SU-DHL-6 (cell line): ENCODE measurements around the gene DNAAF5.

Source experiments
- H2AFZ ChIP-seq: fragments of 200-600 bp; sonication (generic); 2 replicates; pipeline ENCODE4 v1.6.1; 2014; ENCODE audit warnings: low read depth, mild to moderate bottlenecking, moderate library complexity, mixed read lengths, antibody characterized with exemption, low read length; ENCODE audit not compliant: severe bottlenecking
- H3F3A ChIP-seq: fragments of 200-600 bp; shearing (Covaris generic); 2 replicates; pipeline ENCODE4 v1.6.0; 2016; ENCODE audit warnings: antibody characterized with exemption, mild to moderate bottlenecking; ENCODE audit not compliant: insufficient read depth
- H3K27ac ChIP-seq: fragments of 200-600 bp; sonication (generic); 2 replicates; pipeline ENCODE4 v1.5.1; 2016; ENCODE audit warnings: low read depth, mild to moderate bottlenecking, low read length, moderate library complexity, mixed read lengths
- H3K27me3 ChIP-seq: fragments of 200-600 bp; sonication (generic), shearing (Covaris generic); 2 replicates; pipeline ENCODE4 v1.6.0; 2014; ENCODE audit warnings: mild to moderate bottlenecking, low read length
- H3K36me3 ChIP-seq: fragments of 200-600 bp; sonication (generic); 2 replicates; pipeline ENCODE4 v1.6.1; 2014; ENCODE audit warnings: mild to moderate bottlenecking, low read length, mixed read lengths
- H3K4me2 ChIP-seq: fragments of 300-600, 200-600 bp; shearing (Covaris generic), sonication (generic); 2 replicates; pipeline ENCODE4 v1.6.0; 2014; ENCODE audit warnings: low read length, low read depth, mild to moderate bottlenecking; ENCODE audit not compliant: poor library complexity, severe bottlenecking
- H3K4me3 ChIP-seq: fragments of 200-600 bp; sonication (generic); 2 replicates; pipeline ENCODE4 v1.5.1; 2014; ENCODE audit warnings: antibody characterized with exemption, low read length, mild to moderate bottlenecking, mixed read lengths; ENCODE audit not compliant: insufficient read depth, poor library complexity, severe bottlenecking
- H3K79me2 ChIP-seq: fragments of 200-600 bp; sonication (generic); 2 replicates; pipeline ENCODE4 v1.6.1; 2014; ENCODE audit warnings: mild to moderate bottlenecking, low read length, moderate library complexity; ENCODE audit not compliant: insufficient read depth
- H3K9ac ChIP-seq: fragments of 200-600 bp; sonication (generic); 2 replicates; pipeline ENCODE4 v1.7.0; 2014; ENCODE audit warnings: mild to moderate bottlenecking, low read length
- H3K9me2 ChIP-seq: fragments of 200-600 bp; sonication (generic); replicated peaks from 2 replicates; pipeline ENCODE4 v1.6.1; 2014; ENCODE audit warnings: low read length; ENCODE audit not compliant: insufficient read depth
- H3K9me3 ChIP-seq: fragments of 200-600 bp; sonication (generic); 2 replicates; pipeline ENCODE4 v1.6.1; 2014; ENCODE audit warnings: low read length, mixed read lengths; ENCODE audit not compliant: insufficient read depth
- H4K20me1 ChIP-seq: fragments of 200-600 bp; sonication (generic); 2 replicates; pipeline ENCODE4 v1.6.1; 2014; ENCODE audit warnings: low read depth, mild to moderate bottlenecking, antibody characterized with exemption, low read length, moderate library complexity, mixed read lengths
- EZH2phosphoT487 ChIP-seq: fragments of 200-600 bp; sonication (generic), shearing (Covaris generic); conservative IDR thresholded peaks from 2 replicates; pipeline ENCODE4 v1.6.1; 2018; ENCODE audit warnings: mild to moderate bottlenecking, antibody characterized with exemption, low read length, moderate library complexity, mixed read lengths
- TF ChIP-seq, protein P1 (sequence below): fragments of 200-600 bp; sonication (generic); IDR thresholded peaks from one replicate; pipeline ENCODE4 v1.5.1; 2017; ENCODE audit warnings: antibody characterized with exemption, mild to moderate bottlenecking, low read length, moderate library complexity; ENCODE audit not compliant: insufficient read depth, poor library complexity, severe bottlenecking

Gene DNAAF5

DNA sequence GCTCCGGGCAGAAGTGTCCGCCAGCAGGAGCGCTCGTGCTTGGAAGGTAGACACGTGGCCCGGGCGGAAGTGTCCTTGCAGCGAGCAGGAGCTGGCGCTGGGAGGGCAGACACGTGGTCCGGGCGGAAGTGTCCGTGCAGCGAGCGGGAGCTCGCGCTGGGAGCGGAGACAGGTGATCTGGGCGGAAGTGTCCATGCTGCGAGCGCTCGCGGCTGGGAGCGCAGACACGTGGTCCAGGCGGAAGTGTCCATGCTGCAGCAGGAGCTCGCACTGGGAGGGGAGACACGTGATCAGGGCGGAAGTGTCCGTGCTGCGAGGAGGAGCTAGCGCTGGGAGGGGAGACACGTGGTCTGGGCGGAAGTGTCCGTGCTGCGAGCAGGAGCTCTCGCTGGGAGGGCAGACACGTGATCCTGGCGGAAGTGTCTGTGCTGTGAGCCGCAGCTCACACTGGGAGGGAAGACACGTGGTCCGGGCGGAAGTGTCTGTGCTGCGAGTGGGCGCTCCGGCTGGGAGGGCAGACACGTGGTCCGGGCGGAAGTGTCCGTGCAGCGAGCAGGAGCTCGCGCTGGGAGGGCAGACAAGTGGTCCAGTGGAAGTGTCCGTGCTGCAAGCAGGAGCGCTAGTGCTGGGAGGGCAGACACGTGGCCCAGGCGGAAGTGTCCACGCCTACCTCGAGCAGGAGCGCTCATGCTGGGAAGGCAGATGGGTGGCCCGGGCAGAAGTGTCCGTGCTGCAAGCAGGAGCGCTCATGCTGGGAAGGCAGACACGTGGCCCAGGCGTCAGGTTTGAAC is 41.6 kb downstream of the DNAAF5 start:
- Histone ChIP-seq H3K9me3 (no peaks in the 10 kb centered on the region), H3F3A (no peaks in the 10 kb centered on the region), H3K4me2 (no peak overlapping the region), H3K27me3 (no peaks in the 10 kb centered on the region), H3K9me2 (no peaks in the 10 kb centered on the region), H3K9ac (no peak overlapping the region), H3K27ac (no peak overlapping the region), H3K36me3 (peaks cover 9% of the 10 kb centered on the region), H4K20me1 (no peaks in the 10 kb centered on the region), H2AFZ (no peak overlapping the region), H3K4me3 (no peak overlapping the region), H3K79me2 (no peaks in the 10 kb centered on the region)
- TF ChIP-seq EZH2phosphoT487, result no peak
- TF ChIP-seq, protein P1, sequence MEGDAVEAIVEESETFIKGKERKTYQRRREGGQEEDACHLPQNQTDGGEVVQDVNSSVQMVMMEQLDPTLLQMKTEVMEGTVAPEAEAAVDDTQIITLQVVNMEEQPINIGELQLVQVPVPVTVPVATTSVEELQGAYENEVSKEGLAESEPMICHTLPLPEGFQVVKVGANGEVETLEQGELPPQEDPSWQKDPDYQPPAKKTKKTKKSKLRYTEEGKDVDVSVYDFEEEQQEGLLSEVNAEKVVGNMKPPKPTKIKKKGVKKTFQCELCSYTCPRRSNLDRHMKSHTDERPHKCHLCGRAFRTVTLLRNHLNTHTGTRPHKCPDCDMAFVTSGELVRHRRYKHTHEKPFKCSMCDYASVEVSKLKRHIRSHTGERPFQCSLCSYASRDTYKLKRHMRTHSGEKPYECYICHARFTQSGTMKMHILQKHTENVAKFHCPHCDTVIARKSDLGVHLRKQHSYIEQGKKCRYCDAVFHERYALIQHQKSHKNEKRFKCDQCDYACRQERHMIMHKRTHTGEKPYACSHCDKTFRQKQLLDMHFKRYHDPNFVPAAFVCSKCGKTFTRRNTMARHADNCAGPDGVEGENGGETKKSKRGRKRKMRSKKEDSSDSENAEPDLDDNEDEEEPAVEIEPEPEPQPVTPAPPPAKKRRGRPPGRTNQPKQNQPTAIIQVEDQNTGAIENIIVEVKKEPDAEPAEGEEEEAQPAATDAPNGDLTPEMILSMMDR, result no peak

DNA sequence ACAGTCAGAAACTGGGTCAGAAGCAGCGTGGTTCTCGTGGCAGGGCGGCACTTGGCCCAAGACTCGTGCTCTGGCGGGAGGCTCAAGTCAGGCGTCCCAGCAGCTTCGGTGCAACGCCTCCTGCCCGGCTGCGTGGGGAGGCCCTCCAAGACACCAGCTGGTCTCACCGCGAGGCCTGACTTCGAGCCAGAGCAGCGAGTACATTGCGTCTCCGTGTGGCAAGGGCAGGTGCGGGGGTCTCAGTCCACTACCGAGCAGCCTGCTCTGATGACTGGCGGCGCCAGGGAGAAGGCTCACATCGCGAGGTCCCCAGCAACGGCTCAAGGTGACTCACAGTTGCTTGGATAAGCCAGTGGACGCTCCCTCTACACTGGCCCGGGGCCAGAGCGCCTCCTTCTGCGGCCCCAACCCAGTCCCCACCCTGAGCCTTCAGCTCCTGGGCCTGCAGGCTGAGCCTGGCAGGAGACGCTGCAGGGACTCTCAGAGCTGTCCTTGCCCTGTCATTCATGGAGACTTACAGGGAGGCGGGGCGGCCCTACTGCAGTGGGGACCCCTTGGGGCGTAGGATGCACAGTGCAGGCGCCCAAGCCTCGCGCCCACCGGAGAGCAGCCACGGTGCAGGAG is 42.5 kb downstream of the DNAAF5 start:
- no peak overlapping the region for H3K27ac ChIP-seq
- no peaks in the 10 kb centered on the region for H3K79me2 ChIP-seq
- no peak overlapping the region for H3K9ac ChIP-seq
- no peak overlapping the region for H3K4me2 ChIP-seq
- no peak overlapping the region for H3K4me3 ChIP-seq
- TF ChIP-seq, protein P1, result no peak
- no peak for TF ChIP-seq EZH2phosphoT487
- no peaks in the 10 kb centered on the region for H3K9me2 ChIP-seq
- no peak overlapping the region for H2AFZ ChIP-seq
- H4K20me1 ChIP-seq, result no peaks in the 10 kb centered on the region
- H3K27me3 ChIP-seq, result no peaks in the 10 kb centered on the region
- no peaks in the 10 kb centered on the region for H3F3A ChIP-seq
- no peaks in the 10 kb centered on the region for H3K9me3 ChIP-seq
- H3K36me3 ChIP-seq, result peaks cover 9% of the 10 kb centered on the region

DNA sequence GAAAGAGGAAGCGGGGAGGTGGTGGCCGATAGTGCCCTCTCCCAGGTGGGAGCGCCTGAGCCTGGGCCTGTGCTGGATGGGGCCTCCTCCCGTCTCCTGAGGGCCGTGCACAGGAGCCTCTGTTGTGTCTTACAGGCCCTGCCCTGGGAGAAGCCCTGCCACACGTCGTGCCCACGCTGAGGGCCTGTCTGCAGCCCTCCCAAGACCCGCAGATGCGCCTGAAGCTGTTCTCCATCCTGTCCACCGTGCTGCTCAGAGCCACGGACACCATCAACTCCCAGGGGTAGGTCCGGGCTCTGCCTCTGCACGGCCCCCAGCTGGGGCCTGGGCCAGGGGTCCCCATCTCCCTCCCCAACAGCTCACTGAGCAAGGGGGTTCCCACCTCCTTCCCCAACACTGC is 43.8 kb downstream of the DNAAF5 start:
- no peaks in the 10 kb centered on the region for H3F3A ChIP-seq
- no peak overlapping the region for H2AFZ ChIP-seq
- no peaks in the 10 kb centered on the region for H4K20me1 ChIP-seq
- H3K9me2 ChIP-seq, result no peaks in the 10 kb centered on the region
- H3K27me3 ChIP-seq, result no peaks in the 10 kb centered on the region
- TF ChIP-seq, protein P1, result no peak
- TF ChIP-seq EZH2phosphoT487, result no peak
- no peak overlapping the region for H3K4me3 ChIP-seq
- H3K9me3 ChIP-seq, result no peaks in the 10 kb centered on the region
- H3K79me2 ChIP-seq, result no peaks in the 10 kb centered on the region
- H3K36me3 ChIP-seq, result peaks cover 10% of the 10 kb centered on the region
- H3K9ac ChIP-seq, result no peak overlapping the region
- H3K27ac ChIP-seq, result no peak overlapping the region
- no peak overlapping the region for H3K4me2 ChIP-seq
